HEK293T (cell line): ENCODE results near the gene ZNF341.
A peak's percentile ranks its signal among the peaks of the same experiment; 100 is the strongest.

ENCODE experiments used
- ARNT ChIP-seq: fragments of 450-650 bp; IDR thresholded peaks from 2 replicates; pipeline ENCODE4 v1.6.1; 2017; ENCODE audit warnings: mild to moderate bottlenecking
- BHLHE40 ChIP-seq: fragments of 450-650 bp; IDR thresholded peaks from 2 replicates; pipeline ENCODE4 v1.6.1; 2016; ENCODE audit warnings: mild to moderate bottlenecking, moderate library complexity, borderline replicate concordance
- CTBP1 ChIP-seq: fragments of 450-650 bp; IDR thresholded peaks from 2 replicates; pipeline ENCODE4 v1.6.1; 2016; ENCODE audit warnings: borderline replicate concordance
- ELF4 ChIP-seq: fragments of 450-650 bp; IDR thresholded peaks from 2 replicates; pipeline ENCODE4 v1.6.1; 2017; ENCODE audit warnings: antibody characterized with exemption
- FOXA1 ChIP-seq: fragments of 450-650 bp; IDR thresholded peaks from 2 replicates; pipeline ENCODE4 v1.6.1; 2016; ENCODE audit warnings: mild to moderate bottlenecking
- FOXK2 ChIP-seq: fragments of 450-650 bp; IDR thresholded peaks from 2 replicates; pipeline ENCODE4 v1.6.1; 2016; ENCODE audit warnings: mild to moderate bottlenecking
- FOXM1 ChIP-seq: fragments of 450-650 bp; IDR thresholded peaks from 2 replicates; pipeline ENCODE4 v1.6.1; 2017; ENCODE audit warnings: mild to moderate bottlenecking, borderline replicate concordance
- L3MBTL2 ChIP-seq: fragments of 450-650 bp; conservative IDR thresholded peaks from 2 replicates; pipeline ENCODE4 v1.6.1; 2016; ENCODE audit warnings: mild to moderate bottlenecking
- NFRKB ChIP-seq: fragments of 450-650 bp; IDR thresholded peaks from 2 replicates; pipeline ENCODE4 v1.6.1; 2016; ENCODE audit warnings: mild to moderate bottlenecking, moderate library complexity
- SP1 ChIP-seq: fragments of 450-650 bp; IDR thresholded peaks from 2 replicates; pipeline ENCODE4 v1.6.1; 2017
- TARDBP ChIP-seq: fragments of 450-650 bp; IDR thresholded peaks from 2 replicates; pipeline ENCODE4 v1.6.1; 2016
- ZNF384 ChIP-seq: fragments of 450-650 bp; IDR thresholded peaks from 2 replicates; pipeline ENCODE4 v1.6.1; 2016
- TF ChIP-seq, protein P1 (sequence below): fragments of 450-650 bp; IDR thresholded peaks from 2 replicates; pipeline ENCODE4 v1.6.1; 2016

DNA sequence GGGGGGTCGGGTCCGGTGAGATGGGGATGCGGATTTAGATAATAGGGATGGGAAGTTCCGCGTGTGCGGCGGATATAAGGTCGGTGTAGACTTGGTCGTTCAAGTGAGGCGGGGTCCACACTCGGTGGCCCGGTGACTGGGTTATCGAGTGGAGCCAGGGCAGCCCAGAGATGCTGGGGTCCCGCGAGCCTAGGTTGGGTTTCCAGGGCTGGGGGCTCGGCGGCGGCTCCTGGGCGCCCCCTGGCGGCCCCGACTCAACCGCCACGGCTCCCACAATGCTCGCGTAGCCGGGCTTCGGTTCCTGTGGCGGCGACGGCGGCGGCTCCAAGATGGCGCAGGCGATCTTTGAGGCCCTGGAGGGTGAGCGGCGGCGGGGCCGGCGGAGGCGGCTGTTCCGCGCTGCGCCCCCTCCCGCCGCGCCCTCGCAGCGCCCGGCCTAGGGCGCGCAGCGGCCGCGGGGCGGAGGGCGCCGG is at the start of gene ZNF341:
- TF ChIP-seq ELF4 (no peak), FOXA1 (no peak), SP1 (no peak), TARDBP (no peak), ARNT (peak; percentile 78), FOXM1 (peak; percentile 75; the same call in 1 of the 2 replicates), NFRKB (no peak), CTBP1 (no peak), FOXK2 (no peak), L3MBTL2 (no peak; the same call in 1 of the 2 replicates), BHLHE40 (no peak), ZNF384 (no peak)
- TF ChIP-seq, protein P1, sequence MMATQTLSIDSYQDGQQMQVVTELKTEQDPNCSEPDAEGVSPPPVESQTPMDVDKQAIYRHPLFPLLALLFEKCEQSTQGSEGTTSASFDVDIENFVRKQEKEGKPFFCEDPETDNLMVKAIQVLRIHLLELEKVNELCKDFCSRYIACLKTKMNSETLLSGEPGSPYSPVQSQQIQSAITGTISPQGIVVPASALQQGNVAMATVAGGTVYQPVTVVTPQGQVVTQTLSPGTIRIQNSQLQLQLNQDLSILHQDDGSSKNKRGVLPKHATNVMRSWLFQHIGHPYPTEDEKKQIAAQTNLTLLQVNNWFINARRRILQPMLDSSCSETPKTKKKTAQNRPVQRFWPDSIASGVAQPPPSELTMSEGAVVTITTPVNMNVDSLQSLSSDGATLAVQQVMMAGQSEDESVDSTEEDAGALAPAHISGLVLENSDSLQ, result no peak
